Transverse colon (tissue), 4 donors: ENCODE measurements around the gene TDRD9.

Experiments used
- POLR2AphosphoS5 ChIP-seq, 3 donors: sonication (generic); formaldehyde crosslinking; IDR thresholded peaks; one replicate each; pipeline ENCODE4 v1.6.1; 2016; ENCODE audit warnings: antibody characterized with exemption in 3 of 3
- TF ChIP-seq, protein P1 (sequence below), 5 experiments: fragments of 200-600 bp in 3 of 5; fragments of 450-650 bp in 2 of 5; sonication (generic) in 3 of 5; IDR thresholded peaks; 1 replicate in 2 of 5; 2 replicates in 3 of 5; pipeline ENCODE4 v1.5.1; 2016 to 2017; ENCODE audit warnings: antibody characterized with exemption in 5 of 5, inconsistent platforms in 3 of 5, mild to moderate bottlenecking in 2 of 5, moderate library complexity in 1 of 5

DNA sequence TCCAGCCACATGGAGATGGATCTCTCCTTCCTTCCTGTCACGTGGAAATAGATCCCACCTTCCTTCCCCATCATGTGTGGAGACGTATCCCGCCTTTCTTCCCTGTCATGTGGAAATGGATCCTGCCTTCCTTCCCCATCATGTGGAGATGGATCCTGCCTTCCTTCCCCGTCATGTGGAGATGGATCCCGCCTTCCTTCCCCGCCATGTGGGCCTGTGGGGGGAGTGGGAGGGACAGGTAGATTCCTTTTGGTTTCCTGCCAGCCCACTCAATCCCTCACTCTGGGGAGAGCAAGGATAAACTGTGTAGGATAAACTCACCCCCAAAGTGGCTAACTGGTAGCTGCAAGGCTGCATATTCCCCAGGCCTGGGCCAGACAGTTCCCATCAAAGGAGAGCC, 31.7 kb upstream of the TDRD9 start:
- TF ChIP-seq, protein P1, sequence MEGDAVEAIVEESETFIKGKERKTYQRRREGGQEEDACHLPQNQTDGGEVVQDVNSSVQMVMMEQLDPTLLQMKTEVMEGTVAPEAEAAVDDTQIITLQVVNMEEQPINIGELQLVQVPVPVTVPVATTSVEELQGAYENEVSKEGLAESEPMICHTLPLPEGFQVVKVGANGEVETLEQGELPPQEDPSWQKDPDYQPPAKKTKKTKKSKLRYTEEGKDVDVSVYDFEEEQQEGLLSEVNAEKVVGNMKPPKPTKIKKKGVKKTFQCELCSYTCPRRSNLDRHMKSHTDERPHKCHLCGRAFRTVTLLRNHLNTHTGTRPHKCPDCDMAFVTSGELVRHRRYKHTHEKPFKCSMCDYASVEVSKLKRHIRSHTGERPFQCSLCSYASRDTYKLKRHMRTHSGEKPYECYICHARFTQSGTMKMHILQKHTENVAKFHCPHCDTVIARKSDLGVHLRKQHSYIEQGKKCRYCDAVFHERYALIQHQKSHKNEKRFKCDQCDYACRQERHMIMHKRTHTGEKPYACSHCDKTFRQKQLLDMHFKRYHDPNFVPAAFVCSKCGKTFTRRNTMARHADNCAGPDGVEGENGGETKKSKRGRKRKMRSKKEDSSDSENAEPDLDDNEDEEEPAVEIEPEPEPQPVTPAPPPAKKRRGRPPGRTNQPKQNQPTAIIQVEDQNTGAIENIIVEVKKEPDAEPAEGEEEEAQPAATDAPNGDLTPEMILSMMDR (IDR thresholded peaks at IDR 0.05), result no peak
- no peak for TF ChIP-seq POLR2AphosphoS5 (IDR thresholded peaks at IDR 0.05)
